Breast epithelium (tissue), 3 donors: ENCODE results near the gene FAM184B.

Experiments
- POLR2A ChIP-seq: fragments of 450-650 bp; IDR thresholded peaks from one replicate; pipeline ENCODE4 v1.6.1; 2016; ENCODE audit warnings: antibody characterized with exemption, mild to moderate bottlenecking, moderate library complexity
- POLR2AphosphoS5 ChIP-seq, 3 donors: sonication (generic); formaldehyde crosslinking; IDR thresholded peaks; one replicate each; pipeline ENCODE4 v1.6.1; 2017; ENCODE audit warnings: antibody characterized with exemption in 3 of 3
- TF ChIP-seq, protein P1 (sequence below), 3 donors: fragments of 450-650 bp; IDR thresholded peaks; one replicate each; pipeline ENCODE4 v1.5.1; 2016 to 2017; ENCODE audit warnings: antibody characterized with exemption in 3 of 3, mild to moderate bottlenecking in 3 of 3, moderate library complexity in 3 of 3

DNA sequence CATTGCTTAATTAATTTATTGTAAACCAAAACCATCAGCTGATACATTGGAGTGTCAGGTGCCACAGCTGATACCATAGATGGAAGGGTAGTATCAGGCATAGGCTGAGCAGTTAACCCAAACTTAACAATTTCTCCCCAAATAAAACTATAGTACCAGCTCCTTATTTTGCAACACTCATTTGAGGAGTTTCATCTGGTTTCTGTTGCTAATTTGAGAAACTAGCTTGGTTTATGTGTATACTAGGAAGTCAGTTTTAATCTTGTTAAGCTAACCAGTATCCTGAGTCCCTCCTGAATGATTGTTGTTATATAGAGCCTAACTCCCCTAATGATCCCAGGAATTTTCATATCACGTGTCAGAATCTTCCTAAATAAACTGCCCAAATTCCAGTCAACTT is 16.4 kb upstream of the FAM184B start:
- TF ChIP-seq, protein P1, sequence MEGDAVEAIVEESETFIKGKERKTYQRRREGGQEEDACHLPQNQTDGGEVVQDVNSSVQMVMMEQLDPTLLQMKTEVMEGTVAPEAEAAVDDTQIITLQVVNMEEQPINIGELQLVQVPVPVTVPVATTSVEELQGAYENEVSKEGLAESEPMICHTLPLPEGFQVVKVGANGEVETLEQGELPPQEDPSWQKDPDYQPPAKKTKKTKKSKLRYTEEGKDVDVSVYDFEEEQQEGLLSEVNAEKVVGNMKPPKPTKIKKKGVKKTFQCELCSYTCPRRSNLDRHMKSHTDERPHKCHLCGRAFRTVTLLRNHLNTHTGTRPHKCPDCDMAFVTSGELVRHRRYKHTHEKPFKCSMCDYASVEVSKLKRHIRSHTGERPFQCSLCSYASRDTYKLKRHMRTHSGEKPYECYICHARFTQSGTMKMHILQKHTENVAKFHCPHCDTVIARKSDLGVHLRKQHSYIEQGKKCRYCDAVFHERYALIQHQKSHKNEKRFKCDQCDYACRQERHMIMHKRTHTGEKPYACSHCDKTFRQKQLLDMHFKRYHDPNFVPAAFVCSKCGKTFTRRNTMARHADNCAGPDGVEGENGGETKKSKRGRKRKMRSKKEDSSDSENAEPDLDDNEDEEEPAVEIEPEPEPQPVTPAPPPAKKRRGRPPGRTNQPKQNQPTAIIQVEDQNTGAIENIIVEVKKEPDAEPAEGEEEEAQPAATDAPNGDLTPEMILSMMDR (IDR thresholded peaks at IDR 0.05) = no peak
- no peak for TF ChIP-seq POLR2A
- TF ChIP-seq POLR2AphosphoS5 (IDR thresholded peaks at IDR 0.05) = no peak
